Hepatocyte (in vitro differentiated cells): Measurements from ENCODE around the gene OPCML. TPM values are rescaled to one million over a fixed set of nuclear protein-coding genes. Genes with fewer than 3 reads are reported as not detected.

Experiments
- DNase-seq: peaks from one replicate; pipeline ENCODE4 v3.0.0-alpha.2; 2016; ENCODE audit warnings: low spot score
- H2AFZ ChIP-seq: fragments of 200-600 bp; sonication (generic); 2 replicates; pipeline ENCODE4 v1.6.0; 2016; ENCODE audit warnings: antibody characterized with exemption, mild to moderate bottlenecking
- H3K27ac ChIP-seq: fragments of 200-600 bp; sonication (generic); 2 replicates; pipeline ENCODE4 v1.5.1; 2016; ENCODE audit warnings: mild to moderate bottlenecking
- H3K27me3 ChIP-seq: fragments of 200-600 bp; sonication (generic); 2 replicates; pipeline ENCODE4 v1.6.1; 2016
- H3K36me3 ChIP-seq: fragments of 200-600 bp; sonication (generic); replicated peaks from 2 replicates; pipeline ENCODE4 v1.5.1; 2016; ENCODE audit warnings: low read depth; ENCODE audit not compliant: insufficient read depth
- H3K4me1 ChIP-seq: fragments of 200-600 bp; sonication (generic); 2 replicates; pipeline ENCODE4 v1.5.1; 2016; ENCODE audit warnings: mild to moderate bottlenecking, moderate library complexity; ENCODE audit not compliant: insufficient read depth
- H3K4me2 ChIP-seq: fragments of 200-600 bp; sonication (generic); 2 replicates; pipeline ENCODE4 v1.6.0; 2016
- H3K4me3 ChIP-seq: fragments of 200-600 bp; sonication (generic); 2 replicates; pipeline ENCODE4 v1.5.1; 2016; ENCODE audit warnings: mild to moderate bottlenecking
- H3K79me2 ChIP-seq: fragments of 200-600 bp; sonication (generic); 2 replicates; pipeline ENCODE4 v1.6.0; 2017; ENCODE audit warnings: mild to moderate bottlenecking
- H3K9me2 ChIP-seq: fragments of 200-600 bp; sonication (generic); replicated peaks from 2 replicates; pipeline ENCODE4 v1.6.0; 2017; ENCODE audit warnings: mild to moderate bottlenecking; ENCODE audit not compliant: insufficient read depth
- H3K9me3 ChIP-seq: fragments of 200-600 bp; sonication (generic); 2 replicates; pipeline ENCODE4 v1.5.1; 2016; ENCODE audit warnings: low read depth, mild to moderate bottlenecking
- H4K20me1 ChIP-seq: fragments of 200-600 bp; sonication (generic); 2 replicates; pipeline ENCODE4 v1.6.0; 2016; ENCODE audit warnings: mild to moderate bottlenecking; ENCODE audit not compliant: insufficient read depth, poor library complexity, severe bottlenecking
- CTCF ChIP-seq: fragments of 200-600 bp; sonication (generic); IDR thresholded peaks from 2 replicates; pipeline ENCODE4 v1.5.1; 2016; ENCODE audit warnings: antibody characterized with exemption, mild to moderate bottlenecking; ENCODE audit not compliant: poor library complexity
- EZH2 ChIP-seq: fragments of 200-600 bp; sonication (generic); IDR thresholded peaks from 2 replicates; pipeline ENCODE4 v1.6.1; 2016; ENCODE audit warnings: antibody characterized with exemption, mild to moderate bottlenecking, borderline replicate concordance
- EZH2phosphoT487 ChIP-seq: fragments of 200-600 bp; sonication (generic); IDR thresholded peaks from one replicate; pipeline ENCODE4 v1.6.1; 2018; ENCODE audit warnings: antibody characterized with exemption, mild to moderate bottlenecking, low read depth, moderate library complexity; ENCODE audit not compliant: unreplicated experiment, severe bottlenecking
- WGBS: methylation state at CpG from one replicate; pipeline ENCODE4 v1.1.6; 2016; ENCODE audit warnings: low lambda C conversion rate; ENCODE audit errors: missing lambda C conversion rate; 5-methylcytosine and 5-hydroxymethylcytosine counted together
- polyA plus RNA-seq: library from polyadenylated mRNA; unstranded; fragments of >200 nt; fragmentation: Nextera tagmentation; extraction: Ambion mirVana; gene quantifications from 2 replicates; pipeline ENCODE4 v1.2.1, GENCODE V29; 2016
- total RNA-seq: library from RNA; depleted of rRNA; stranded (reverse); fragments of >200 nt; gene quantifications from 2 replicates; pipeline ENCODE4 v1.2.3, GENCODE V29; 2014

Gene OPCML
- total and polyA plus RNA-seq, 2 experiments from 2014 or later = 0.37 to 0.98 TPM

- Histone ChIP-seq H3K9me3 (no peaks in the 10 kb centered on the region), H3K9me2 (no peaks in the 10 kb centered on the region), H4K20me1 (no peaks in the 10 kb centered on the region), H3K4me1 (peaks cover 8% of the 10 kb centered on the region), H3K27ac (no peak overlapping the region), H3K27me3 (peaks cover 44% of the 10 kb centered on the region), H3K4me3 (no peak overlapping the region), H3K4me2 (no peak overlapping the region), H3K79me2 (no peaks in the 10 kb centered on the region), H2AFZ (no peak overlapping the region), H3K36me3 (no peaks in the 10 kb centered on the region)
- TF ChIP-seq CTCF (no peak), EZH2phosphoT487 (no peak), EZH2 (no peak)
- 65% methylated on average over 3 of the region's 3 CpGs for WGBS
- DNase-seq = no peak
Observed at GRCh38 chr11:132941761-132942160, 590.5 kb downstream of the OPCML start.

- H3K9me3 ChIP-seq = no peaks in the 10 kb centered on the region
- no peaks in the 10 kb centered on the region for H3K36me3 ChIP-seq
- 60% methylated on average over 4 of the region's 4 CpGs for WGBS
- TF ChIP-seq EZH2 (no peak), CTCF (peak; percentile 83)
- H3K4me2 ChIP-seq = no peak overlapping the region
- no peak overlapping the region for H2AFZ ChIP-seq
- H4K20me1 ChIP-seq = no peaks in the 10 kb centered on the region
- DNase-seq = peak; percentile 65
- peaks cover 8% of the 10 kb centered on the region for H3K4me1 ChIP-seq
- no peaks in the 10 kb centered on the region for H3K9me2 ChIP-seq
- no peaks in the 10 kb centered on the region for H3K79me2 ChIP-seq
- peaks cover 38% of the 10 kb centered on the region for H3K27me3 ChIP-seq
- no peak overlapping the region for H3K27ac ChIP-seq
- no peak overlapping the region for H3K4me3 ChIP-seq
Observed at GRCh38 chr11:132941024-132941646, 591.2 kb downstream of the OPCML start.

- Histone ChIP-seq H4K20me1 (no peaks in the 10 kb centered on the region), H3K4me1 (no peaks in the 10 kb centered on the region), H3K4me2 (no peak overlapping the region), H3K27me3 (peaks cover 8% of the 10 kb centered on the region), H3K9me3 (no peaks in the 10 kb centered on the region), H3K79me2 (no peaks in the 10 kb centered on the region), H3K27ac (no peak overlapping the region), H2AFZ (no peak overlapping the region), H3K9me2 (no peaks in the 10 kb centered on the region), H3K4me3 (no peak overlapping the region), H3K36me3 (no peaks in the 10 kb centered on the region)
- no peak for DNase-seq
- no peak for TF ChIP-seq CTCF
- TF ChIP-seq EZH2 = no peak
- TF ChIP-seq EZH2phosphoT487 = no peak
- WGBS = 55% methylated on average over 4 of the region's 4 CpGs
Observed at GRCh38 chr11:132937016-132937415, 595.3 kb downstream of the OPCML start.

GRCh38 chr11:132935383-132935782, 596.9 kb downstream of the OPCML start:
- 96% methylated on average over 3 of the region's 3 CpGs for WGBS
- H3K36me3 ChIP-seq = no peaks in the 10 kb centered on the region
- no peak overlapping the region for H3K4me2 ChIP-seq
- no peak overlapping the region for H3K27ac ChIP-seq
- TF ChIP-seq CTCF (no peak), EZH2 (no peak), EZH2phosphoT487 (no peak)
- H2AFZ ChIP-seq = no peak overlapping the region
- no peaks in the 10 kb centered on the region for H3K4me1 ChIP-seq
- H3K79me2 ChIP-seq = no peaks in the 10 kb centered on the region
- no peaks in the 10 kb centered on the region for H3K9me3 ChIP-seq
- H4K20me1 ChIP-seq = no peaks in the 10 kb centered on the region
- H3K27me3 ChIP-seq = no peaks in the 10 kb centered on the region
- no peaks in the 10 kb centered on the region for H3K9me2 ChIP-seq
- no peak for DNase-seq
- no peak overlapping the region for H3K4me3 ChIP-seq
